H1 (cell line): ENCODE data around the gene ADTRP. TPM values are rescaled to one million over a fixed set of nuclear protein-coding genes. Genes with fewer than 3 reads are reported as not detected.

Experiments
- CTCF ChIA-PET: fragments of 300-600 bp; sonication (Branson Sonifier 250); formaldehyde crosslinking; loops from one replicate; lab custom pipeline; 2021; ENCODE audit not compliant: partially characterized antibody; lab: Charles Lee
- POLR2A ChIA-PET: fragments of 300-600 bp; sonication (Branson Sonifier 250); formaldehyde crosslinking; loops from one replicate; lab custom pipeline; 2021; ENCODE audit warnings: inconsistent platforms; ENCODE audit not compliant: partially characterized antibody; lab: Charles Lee
- DNase-seq, 2 experiments: peaks; one replicate each; pipeline versions ENCODE4 v3.0.0 to v3.0.0-alpha.2; 2010 to 2022; ENCODE audit warnings: low spot score in 2 of 2, low read depth in 1 of 2, mixed read lengths in 1 of 2
- FAIRE-seq: peaks from 2 replicates; lab custom pipeline; 2011; peaks lifted over from hg19 to GRCh38; lab: Jason Lieb, UNC
- H2AFZ ChIP-seq: 2 replicates; pipeline ENCODE4 v1.8.1; 2012; ENCODE audit warnings: low read length, inconsistent platforms
- H2AK5ac ChIP-seq: 2 replicates; pipeline ENCODE4 v1.6.1; 2013; ENCODE audit warnings: low read depth, low read length
- H2BK120ac ChIP-seq: replicated peaks from 2 replicates; pipeline ENCODE3; 2013; ENCODE audit warnings: low read depth, low read length, inconsistent platforms
- H2BK12ac ChIP-seq: 2 replicates; pipeline ENCODE4 v1.6.1; 2013; ENCODE audit warnings: low read depth, low read length
- H2BK15ac ChIP-seq: 2 replicates; pipeline ENCODE4 v1.6.1; 2013; ENCODE audit warnings: low read length
- H2BK20ac ChIP-seq: 2 replicates; pipeline ENCODE4 v1.6.1; 2013; ENCODE audit warnings: low read length
- H2BK5ac ChIP-seq: 2 replicates; pipeline ENCODE4 v1.6.1; 2013; ENCODE audit warnings: low read depth, low read length
- H3K14ac ChIP-seq: 2 replicates; pipeline ENCODE4 v1.6.1; 2013; ENCODE audit warnings: inconsistent platforms; ENCODE audit not compliant: insufficient read length
- H3K18ac ChIP-seq: 2 replicates; pipeline ENCODE4 v1.6.1; 2013; ENCODE audit warnings: low read length; ENCODE audit errors: extremely low read depth
- H3K23ac ChIP-seq: 2 replicates; pipeline ENCODE4 v1.6.1; 2013; ENCODE audit warnings: inconsistent platforms; ENCODE audit not compliant: insufficient read length
- H3K23me2 ChIP-seq: 2 replicates; pipeline ENCODE4 v1.6.1; 2013; ENCODE audit warnings: low read depth, low read length
- H3K27ac ChIP-seq: 2 replicates; pipeline ENCODE4 v1.6.1; 2011; ENCODE audit warnings: low read depth, low read length, inconsistent platforms
- H3K27me3 ChIP-seq, 4 experiments: replicated peaks in 1 of 4; 1 replicate in 1 of 4; 2 replicates in 3 of 4; pipeline versions ENCODE4 v1.6.1 to v1.8.1; 2011 to 2013; ENCODE audit warnings: low read length in 3 of 4, mild to moderate bottlenecking in 3 of 4, inconsistent platforms in 2 of 4, mixed read lengths in 2 of 4, moderate library complexity in 1 of 4; ENCODE audit not compliant: control insufficient read depth in 3 of 4, insufficient read depth in 3 of 4; ENCODE audit errors: extremely low read depth in 1 of 4
- H3K36me3 ChIP-seq, 4 experiments: 2 replicates each; pipeline versions ENCODE4 v1.6.1 to v1.8.1; 2011 to 2013; ENCODE audit warnings: mild to moderate bottlenecking in 4 of 4, low read length in 3 of 4, moderate library complexity in 2 of 4, control low read depth in 1 of 4, inconsistent platforms in 1 of 4; ENCODE audit not compliant: insufficient read depth in 4 of 4, control insufficient read depth in 2 of 4
- H3K4ac ChIP-seq: replicated peaks from 2 replicates; pipeline ENCODE3; 2013; ENCODE audit warnings: low read length, low read depth, mixed read lengths, inconsistent platforms; ENCODE audit not compliant: insufficient read length
- H3K4me1 ChIP-seq, 4 experiments: replicated peaks in 1 of 4; 1 replicate in 1 of 4; 2 replicates in 3 of 4; pipeline versions ENCODE4 v1.6.1 to v1.8.1; 2011 to 2013; ENCODE audit warnings: low read length in 3 of 4, inconsistent platforms in 2 of 4, mixed read lengths in 1 of 4; ENCODE audit not compliant: insufficient read depth in 4 of 4, control insufficient read depth in 3 of 4
- H3K4me2 ChIP-seq, 2 experiments: 2 replicates each; pipeline versions ENCODE4 v1.6.1 to v1.8.1; 2011 to 2013; ENCODE audit warnings: low read depth in 2 of 2, low read length in 2 of 2, control low read depth in 1 of 2, inconsistent platforms in 1 of 2, mild to moderate bottlenecking in 1 of 2; ENCODE audit not compliant: insufficient read depth in 1 of 2
- H3K4me3 ChIP-seq, 4 experiments: fragments of 200-600, 300-600 bp in 1 of 4; sonication (generic), shearing (Covaris generic), sonication (Bioruptor Twin) in 1 of 4; 2 replicates each; pipeline versions ENCODE4 v1.5.1 to v1.8.1; 2011 to 2016; ENCODE audit warnings: low read length in 4 of 4, low read depth in 3 of 4, control low read depth in 2 of 4, inconsistent platforms in 2 of 4, mild to moderate bottlenecking in 2 of 4, mixed read lengths in 1 of 4, moderate library complexity in 1 of 4; ENCODE audit not compliant: insufficient read depth in 2 of 4; ENCODE audit errors: extremely low read depth in 1 of 4
- H3K56ac ChIP-seq: replicated peaks from 2 replicates; pipeline ENCODE3; 2013; ENCODE audit warnings: low read depth, mild to moderate bottlenecking, mixed read lengths, low read length, inconsistent platforms; ENCODE audit not compliant: insufficient read length
- H3K79me1 ChIP-seq: 2 replicates; pipeline ENCODE4 v1.6.1; 2013; ENCODE audit warnings: low read depth, low read length, control low read depth
- H3K79me2 ChIP-seq, 2 experiments: 2 replicates each; pipeline versions ENCODE4 v1.6.1 to v1.8.1; 2012 to 2013; ENCODE audit warnings: low read length in 2 of 2, mild to moderate bottlenecking in 2 of 2, inconsistent platforms in 1 of 2; ENCODE audit not compliant: insufficient read depth in 2 of 2, control insufficient read depth in 1 of 2
- H3K9ac ChIP-seq, 4 experiments: replicated peaks in 1 of 4; 1 replicate in 1 of 4; 2 replicates in 3 of 4; pipeline versions ENCODE4 v1.6.1 to v1.8.1; 2011 to 2013; ENCODE audit warnings: low read depth in 3 of 4, low read length in 3 of 4, control low read depth in 2 of 4, mild to moderate bottlenecking in 2 of 4, moderate library complexity in 2 of 4, inconsistent platforms in 1 of 4; ENCODE audit errors: extremely low read depth in 1 of 4
- H3K9me3 ChIP-seq, 2 experiments: 2 replicates each; pipeline versions ENCODE4 v1.6.1 to v1.8.1; 2012 to 2013; ENCODE audit warnings: mild to moderate bottlenecking in 2 of 2, moderate library complexity in 2 of 2, control low read depth in 1 of 2, inconsistent platforms in 1 of 2, low read depth in 1 of 2, low read length in 1 of 2, mixed read lengths in 1 of 2; ENCODE audit not compliant: insufficient read depth in 2 of 2
- H4K20me1 ChIP-seq, 2 experiments: replicated peaks in 1 of 2; 2 replicates each; pipeline versions ENCODE3 to v1.8.1; 2011 to 2013; ENCODE audit warnings: inconsistent platforms in 2 of 2, low read length in 2 of 2, mild to moderate bottlenecking in 1 of 2; ENCODE audit not compliant: insufficient read depth in 2 of 2, control insufficient read depth in 1 of 2
- H4K5ac ChIP-seq: 2 replicates; pipeline ENCODE4 v1.6.1; 2013; ENCODE audit warnings: low read length, low read depth, mixed read lengths, inconsistent platforms; ENCODE audit not compliant: insufficient read length
- H4K8ac ChIP-seq: 2 replicates; pipeline ENCODE4 v1.8.0; 2013; ENCODE audit warnings: mild to moderate bottlenecking, moderate library complexity, low read length, inconsistent platforms; ENCODE audit not compliant: insufficient read depth; ENCODE audit errors: extremely low read depth
- H4K91ac ChIP-seq: replicated peaks from 2 replicates; pipeline ENCODE3; 2013; ENCODE audit warnings: low read length, mixed read lengths, inconsistent platforms; ENCODE audit not compliant: insufficient read length
- ATF2 ChIP-seq: IDR thresholded peaks from 2 replicates; pipeline ENCODE4 v1.6.1; 2012; ENCODE audit warnings: low read length, inconsistent platforms
- CTBP2 ChIP-seq: IDR thresholded peaks from 2 replicates; pipeline ENCODE4 v1.7.0; 2011; ENCODE audit warnings: borderline replicate concordance, mild to moderate bottlenecking, moderate library complexity, mixed read lengths, low read length; ENCODE audit not compliant: insufficient read depth, insufficient read length
- EGR1 ChIP-seq: IDR thresholded peaks from 2 replicates; pipeline ENCODE4 v1.6.1; 2011; ENCODE audit warnings: low read depth, low read length, borderline replicate concordance
- EP300 ChIP-seq, 2 experiments: IDR thresholded peaks; 1 replicate in 1 of 2; 2 replicates in 1 of 2; pipeline ENCODE4 v1.6.1; 2011 to 2012; ENCODE audit warnings: low read depth in 2 of 2, low read length in 2 of 2, mild to moderate bottlenecking in 2 of 2, borderline replicate concordance in 1 of 2, inconsistent platforms in 1 of 2, moderate library complexity in 1 of 2
- GABPA ChIP-seq: IDR thresholded peaks from 2 replicates; pipeline ENCODE4 v1.6.1; 2011; ENCODE audit warnings: mild to moderate bottlenecking, low read length, moderate library complexity, borderline replicate concordance; ENCODE audit not compliant: insufficient read depth
- MAFK ChIP-seq: IDR thresholded peaks from 2 replicates; pipeline ENCODE4 v1.6.1; 2012; ENCODE audit warnings: low read depth, mild to moderate bottlenecking, improper control_type of control experiment, low read length
- NANOG ChIP-seq: IDR thresholded peaks from 2 replicates; pipeline ENCODE4 v1.6.1; 2011; ENCODE audit warnings: low read length, low read depth, mild to moderate bottlenecking, inconsistent platforms; ENCODE audit not compliant: insufficient read depth, poor library complexity, severe bottlenecking
- SAP30 ChIP-seq: fragments of 300-600 bp; sonication (generic); IDR thresholded peaks from 2 replicates; pipeline ENCODE4 v1.7.1; 2012; ENCODE audit warnings: low read length, moderate library complexity, mild to moderate bottlenecking, inconsistent platforms; ENCODE audit not compliant: insufficient read depth, insufficient replicate concordance
- SIX5 ChIP-seq: IDR thresholded peaks from 2 replicates; pipeline ENCODE4 v1.6.1; 2011; ENCODE audit warnings: mild to moderate bottlenecking, low read depth, low read length
- SP1 ChIP-seq: IDR thresholded peaks from 2 replicates; pipeline ENCODE4 v1.6.1; 2011; ENCODE audit warnings: low read depth, low read length
- SP4 ChIP-seq: IDR thresholded peaks from 2 replicates; pipeline ENCODE4 v1.6.1; 2012; ENCODE audit warnings: low read length, inconsistent platforms
- TCF12 ChIP-seq: IDR thresholded peaks from 2 replicates; pipeline ENCODE4 v1.6.1; 2011; ENCODE audit warnings: low read depth, mild to moderate bottlenecking, low read length
- WGBS, 2 experiments: shearing (Covaris generic) in 1 of 2; methylation state at CpG; one replicate each; pipeline versions ENCODE4 v1.1.6 to v1.1.7; 2013 to 2015; ENCODE audit warnings: low lambda C conversion rate in 2 of 2, mixed read lengths in 2 of 2, inconsistent platforms in 1 of 2, low coverage in 1 of 2, missing lambda C conversion rate in 1 of 2; ENCODE audit not compliant: insufficient replicate concordance in 2 of 2, insufficient coverage in 1 of 2, insufficient read length in 1 of 2; ENCODE audit errors: extremely low coverage in 1 of 2, missing lambda C conversion rate in 1 of 2; 5-methylcytosine and 5-hydroxymethylcytosine counted together
- polyA plus RNA-seq, 7 experiments: library from polyadenylated mRNA; depleted of rRNA in 3 of 7; stranded (reverse) in 5 of 7; unstranded in 2 of 7; fragments of >200 nt in 5 of 7; fragments of 200-250 nt in 2 of 7; gene quantifications; 1 replicate in 5 of 7; 2 replicates in 1 of 7; 4 replicates in 1 of 7; pipeline versions ENCODE4 v1.2.1 to v1.2.3, GENCODE V29; 2011 to 2013; ENCODE audit warnings: missing spikeins in 2 of 7, mixed read lengths in 2 of 7
- total RNA-seq: library from RNA; stranded (reverse); fragmentation: NEBNext Ultra II Directional; extraction: Animal tissue kit (Norgen Biotek cat#: 25700); gene quantifications from 2 replicates; pipeline ENCODE4 v1.2.1, GENCODE V29; 2021

The ADTRP gene
- total and polyA plus RNA-seq, 2 of the 8 experiments (the other 6 are each of a cell fraction or from before 2014, with no cell fraction given): 0.08 to 0.45 TPM

- Histone ChIP-seq H4K91ac (no peak overlapping the region), H3K4me1 (peaks cover 0 to 11% (median 6%) of the 10 kb centered on the region in 4 experiments; a peak in 5 of 7 replicates), H2BK12ac (no peak overlapping the region), H2AK5ac (no peak overlapping the region), H3K9ac (no peak overlapping the region), H2BK120ac (no peak overlapping the region), H4K5ac (no peak overlapping the region), H3K79me1 (no peaks in the 10 kb centered on the region), H3K27ac (no peak overlapping the region), H3K56ac (no peak overlapping the region), H3K14ac (no peak overlapping the region), H3K4ac (no peak overlapping the region), H3K4me3 (no peak overlapping the region), H3K23me2 (no peaks in the 10 kb centered on the region), H3K23ac (no peak overlapping the region), H3K18ac (no peak overlapping the region), H4K20me1 (no peaks in the 10 kb centered on the region), H2BK15ac (no peak overlapping the region), H3K36me3 (no peaks in the 10 kb centered on the region), H2BK20ac (no peak overlapping the region), H3K79me2 (no peaks in the 10 kb centered on the region), H3K27me3 (no peaks in the 10 kb centered on the region), H2BK5ac (no peak overlapping the region), H2AFZ (no peak overlapping the region), H4K8ac (no peak overlapping the region), H3K9me3 (no peaks in the 10 kb centered on the region), H3K4me2 (no peak overlapping the region)
- 93% methylated on average over 6 of the region's 6 CpGs; no CpG with 5 or more reads in 1 of the 2 experiments for WGBS, 2 experiments
- ChIA-PET POLR2A (no interaction called here), CTCF (no interaction called here)
- DNase-seq (no peak), FAIRE-seq (no peak)
- TF ChIP-seq SP1 (no peak), SAP30 (no peak), CTBP2 (no peak), SP4 (no peak), SIX5 (no peak), GABPA (no peak), EGR1 (no peak), TCF12 (no peak), EP300 (IDR thresholded peaks at IDR 0.05; ENCODE audit: borderline replicate concordance in 1 of 2, low read depth in 2 of 2, low read length in 2 of 2) (no peak), MAFK (no peak), ATF2 (no peak), NANOG (no peak)
Observed at GRCh38 chr6:11804135-11804534, 25.5 kb upstream of the ADTRP start.
